H9 (cell line): ENCODE measurements around the gene PHF21A. TPM values are rescaled to one million over a fixed set of nuclear protein-coding genes. Genes with fewer than 3 reads are reported as not detected.

ENCODE experiments used
- DNase-seq: peaks from one replicate; pipeline ENCODE4 v3.0.0-alpha.2; 2017
- H2AFZ ChIP-seq: one replicate; pipeline ENCODE4 v1.6.1; 2013; ENCODE audit warnings: mild to moderate bottlenecking, low read length, control low read depth, moderate library complexity
- H2AK5ac ChIP-seq: 2 replicates; pipeline ENCODE4 v1.6.1; 2013; ENCODE audit warnings: low read length, control low read depth, mixed read lengths; ENCODE audit not compliant: insufficient read length
- H2BK120ac ChIP-seq: one replicate; pipeline ENCODE4 v1.6.1; 2013; ENCODE audit warnings: low read depth, mild to moderate bottlenecking, low read length, control low read depth, inconsistent platforms; ENCODE audit not compliant: poor library complexity, severe bottlenecking
- H2BK12ac ChIP-seq: 2 replicates; pipeline ENCODE4 v1.6.1; 2013; ENCODE audit warnings: low read length, control low read depth, mixed read lengths, low read depth; ENCODE audit not compliant: insufficient read length
- H2BK15ac ChIP-seq: 2 replicates; pipeline ENCODE4 v1.6.1; 2013; ENCODE audit warnings: low read depth, low read length, control low read depth
- H2BK20ac ChIP-seq: one replicate; pipeline ENCODE4 v1.6.1; 2013; ENCODE audit warnings: low read depth, mild to moderate bottlenecking, low read length, control low read depth, inconsistent platforms; ENCODE audit not compliant: poor library complexity, severe bottlenecking
- H2BK5ac ChIP-seq: 2 replicates; pipeline ENCODE4 v1.6.1; 2013; ENCODE audit warnings: low read length, control low read depth, mixed read lengths; ENCODE audit not compliant: insufficient read length
- H3K14ac ChIP-seq: 2 replicates; pipeline ENCODE4 v1.6.1; 2013; ENCODE audit warnings: low read length, control low read depth; ENCODE audit not compliant: insufficient read depth
- H3K18ac ChIP-seq: 2 replicates; pipeline ENCODE4 v1.6.1; 2013; ENCODE audit warnings: low read depth, mild to moderate bottlenecking, mixed read lengths, low read length, control low read depth; ENCODE audit not compliant: insufficient read length
- H3K23ac ChIP-seq: 2 replicates; pipeline ENCODE4 v1.6.1; 2013; ENCODE audit warnings: low read length, control low read depth, mixed read lengths, low read depth; ENCODE audit not compliant: insufficient read length
- H3K23me2 ChIP-seq: 2 replicates; pipeline ENCODE4 v1.6.1; 2013; ENCODE audit warnings: low read depth, mild to moderate bottlenecking, mixed read lengths, low read length, control low read depth; ENCODE audit not compliant: insufficient read length, poor library complexity, severe bottlenecking
- H3K27ac ChIP-seq: 2 replicates; pipeline ENCODE4 v1.5.1; 2013; ENCODE audit warnings: low read length, control low read depth, mixed read lengths, low read depth; ENCODE audit not compliant: insufficient read length
- H3K27me3 ChIP-seq: 2 replicates; pipeline ENCODE4 v1.6.1; 2013; ENCODE audit warnings: low read length, control low read depth, inconsistent platforms; ENCODE audit not compliant: insufficient read depth
- H3K4ac ChIP-seq: 2 replicates; pipeline ENCODE4 v1.6.1; 2013; ENCODE audit warnings: low read depth, mild to moderate bottlenecking, control low read depth, inconsistent platforms, low read length, moderate library complexity
- H3K4me1 ChIP-seq: 2 replicates; pipeline ENCODE4 v1.6.1; 2013; ENCODE audit warnings: low read length, control low read depth, inconsistent platforms; ENCODE audit not compliant: insufficient read depth
- H3K4me2 ChIP-seq: 2 replicates; pipeline ENCODE4 v1.6.1; 2013; ENCODE audit warnings: low read length, control low read depth, mixed read lengths; ENCODE audit not compliant: insufficient read length, insufficient read depth
- H3K56ac ChIP-seq: 2 replicates; pipeline ENCODE4 v1.6.1; 2013; ENCODE audit warnings: low read depth, mild to moderate bottlenecking, mixed read lengths, low read length, control low read depth; ENCODE audit not compliant: insufficient read length
- H3K79me1 ChIP-seq: 2 replicates; pipeline ENCODE4 v1.6.1; 2013; ENCODE audit warnings: low read depth, mild to moderate bottlenecking, moderate library complexity, low read length, control low read depth, inconsistent platforms; ENCODE audit not compliant: insufficient read depth, poor library complexity, severe bottlenecking
- H3K79me2 ChIP-seq: 2 replicates; pipeline ENCODE4 v1.6.1; 2013; ENCODE audit warnings: low read length, control low read depth, inconsistent platforms; ENCODE audit not compliant: insufficient read depth
- H3K9ac ChIP-seq: 2 replicates; pipeline ENCODE4 v1.6.1; 2013; ENCODE audit warnings: low read length, control low read depth, mixed read lengths; ENCODE audit not compliant: insufficient read length; ENCODE audit errors: extremely low read depth
- H3K9me3 ChIP-seq: one replicate; pipeline ENCODE4 v1.6.1; 2013; ENCODE audit warnings: low read depth, low read length, inconsistent platforms; ENCODE audit not compliant: control insufficient read depth
- H3T11ph ChIP-seq: one replicate; pipeline ENCODE4 v1.6.1; 2013; ENCODE audit warnings: mild to moderate bottlenecking, low read length, control low read depth, inconsistent platforms
- H4K20me1 ChIP-seq: one replicate; pipeline ENCODE4 v1.6.1; 2013; ENCODE audit not compliant: control insufficient read depth, insufficient read length, insufficient read depth
- H4K5ac ChIP-seq: 2 replicates; pipeline ENCODE4 v1.6.1; 2013; ENCODE audit warnings: low read depth, mild to moderate bottlenecking, mixed read lengths, low read length, control low read depth; ENCODE audit not compliant: insufficient read length
- H4K8ac ChIP-seq: replicated peaks from 2 replicates; pipeline ENCODE4 v1.6.1; 2013; ENCODE audit warnings: low read length, control low read depth, mixed read lengths, low read depth; ENCODE audit not compliant: insufficient read length
- H4K91ac ChIP-seq: 2 replicates; pipeline ENCODE4 v1.6.1; 2013; ENCODE audit warnings: low read depth, mild to moderate bottlenecking, moderate library complexity, mixed read lengths, low read length, control low read depth; ENCODE audit not compliant: insufficient read length
- H3K27ac Mint-ChIP-seq, 3 experiments: 2 replicates in 2 of 3; 3 replicates in 1 of 3; pipeline ENCODE4 v1.8.0; 2020 to 2021; ENCODE audit warnings: mixed read lengths in 3 of 3, mild to moderate bottlenecking in 1 of 3, moderate library complexity in 1 of 3
- H3K27me3 Mint-ChIP-seq: 2 replicates; pipeline ENCODE4 v1.8.0; 2021; ENCODE audit warnings: low read depth, mild to moderate bottlenecking, moderate library complexity, mixed read lengths
- H3K36me3 Mint-ChIP-seq, 3 experiments: 2 replicates in 2 of 3; 3 replicates in 1 of 3; pipeline ENCODE4 v1.8.0; 2020 to 2021; ENCODE audit warnings: low read depth in 3 of 3, mixed read lengths in 3 of 3; ENCODE audit not compliant: insufficient read depth in 1 of 3
- H3K4me1 Mint-ChIP-seq, 2 experiments: 2 replicates each; pipeline ENCODE4 v1.8.0; 2020; ENCODE audit warnings: mixed read lengths in 2 of 2
- H3K4me3 Mint-ChIP-seq, 2 experiments: 2 replicates in 1 of 2; 3 replicates in 1 of 2; pipeline ENCODE4 v1.8.0; 2020 to 2021; ENCODE audit warnings: mild to moderate bottlenecking in 2 of 2, mixed read lengths in 2 of 2, moderate library complexity in 1 of 2
- H3K9me3 Mint-ChIP-seq, 2 experiments: 2 replicates in 1 of 2; 3 replicates in 1 of 2; pipeline ENCODE4 v1.8.0; 2020; ENCODE audit warnings: mild to moderate bottlenecking in 2 of 2, mixed read lengths in 2 of 2, moderate library complexity in 1 of 2
- CTCF ChIP-seq: fragments of 200-600 bp; sonication (generic); conservative IDR thresholded peaks from 3 replicates; pipeline ENCODE4 v1.8.0; 2021; ENCODE audit warnings: antibody characterized with exemption, mild to moderate bottlenecking
- WGBS: extraction: QIAGEN DNeasy Blood & Tissue Kit; methylation state at CpG from one replicate; pipeline ENCODE4 v1.1.7; 2013; ENCODE audit warnings: missing lambda C conversion rate, low lambda C conversion rate, mixed read lengths; ENCODE audit not compliant: insufficient read length; ENCODE audit errors: extremely low coverage; 5-methylcytosine and 5-hydroxymethylcytosine counted together
- total RNA-seq: library from RNA; stranded (reverse); gene quantifications from 2 replicates; pipeline ENCODE4 v1.2.1, GENCODE V29; 2021

The PHF21A gene
- total RNA-seq, 1 experiment from 2014 or later: 33.8 TPM

- no peak overlapping the region for H2AFZ ChIP-seq
- H3K56ac ChIP-seq: no peak overlapping the region
- no peak overlapping the region for H3K14ac ChIP-seq
- H4K20me1 ChIP-seq: no peaks in the 10 kb centered on the region
- H2BK15ac ChIP-seq: no peak overlapping the region
- H3K79me1 ChIP-seq: peaks cover 2% of the 10 kb centered on the region
- Mint-ChIP-seq H3K9me3 (no peaks in the 10 kb centered on the region), H3K4me1 (peaks cover 12 to 25% of the 10 kb centered on the region in 2 experiments), H3K4me3 (no peak overlapping the region), H3K27me3 (no peaks in the 10 kb centered on the region), H3K36me3 (no peaks in the 10 kb centered on the region), H3K27ac (no peak overlapping the region)
- no peak overlapping the region for H4K91ac ChIP-seq
- no peak overlapping the region for H4K8ac ChIP-seq
- H3K23ac ChIP-seq: no peak overlapping the region
- no peaks in the 10 kb centered on the region for H3K23me2 ChIP-seq
- H2BK20ac ChIP-seq: no peak overlapping the region
- no peak overlapping the region for H3T11ph ChIP-seq
- H2BK120ac ChIP-seq: no peak overlapping the region
- no peak overlapping the region for H3K27ac ChIP-seq
- no peak overlapping the region for H3K4me2 ChIP-seq
- no peak overlapping the region for H3K4ac ChIP-seq
- no peaks in the 10 kb centered on the region; the same call in 1 of the 2 replicates for H3K79me2 ChIP-seq
- H3K9ac ChIP-seq: no peak overlapping the region
- no peak overlapping the region for H2BK5ac ChIP-seq
- H3K27me3 ChIP-seq: no peaks in the 10 kb centered on the region
- no peak for DNase-seq
- no CpG with 5 or more reads among the region's 2 CpGs for WGBS
- H4K5ac ChIP-seq: no peak overlapping the region
- H3K18ac ChIP-seq: no peak overlapping the region
- H2BK12ac ChIP-seq: no peak overlapping the region
- TF ChIP-seq CTCF: no peak
- H2AK5ac ChIP-seq: no peak overlapping the region
- H3K4me1 ChIP-seq: no peaks in the 10 kb centered on the region
- H3K9me3 ChIP-seq: no peaks in the 10 kb centered on the region
Measured at GRCh38 chr11:46107780-46108179, 13.5 kb downstream of the PHF21A start.
